ENCODE results near the gene ADCY5. TPM values are rescaled to one million over a fixed set of nuclear protein-coding genes. Genes with fewer than 3 reads are reported as not detected.
A peak's percentile ranks its signal among the peaks of the same experiment; 100 is the strongest.

ADCY5 gene
- total and polyA plus RNA-seq, 8 donors = 3.4 to 17.6 (median 14.2) TPM

DNA sequence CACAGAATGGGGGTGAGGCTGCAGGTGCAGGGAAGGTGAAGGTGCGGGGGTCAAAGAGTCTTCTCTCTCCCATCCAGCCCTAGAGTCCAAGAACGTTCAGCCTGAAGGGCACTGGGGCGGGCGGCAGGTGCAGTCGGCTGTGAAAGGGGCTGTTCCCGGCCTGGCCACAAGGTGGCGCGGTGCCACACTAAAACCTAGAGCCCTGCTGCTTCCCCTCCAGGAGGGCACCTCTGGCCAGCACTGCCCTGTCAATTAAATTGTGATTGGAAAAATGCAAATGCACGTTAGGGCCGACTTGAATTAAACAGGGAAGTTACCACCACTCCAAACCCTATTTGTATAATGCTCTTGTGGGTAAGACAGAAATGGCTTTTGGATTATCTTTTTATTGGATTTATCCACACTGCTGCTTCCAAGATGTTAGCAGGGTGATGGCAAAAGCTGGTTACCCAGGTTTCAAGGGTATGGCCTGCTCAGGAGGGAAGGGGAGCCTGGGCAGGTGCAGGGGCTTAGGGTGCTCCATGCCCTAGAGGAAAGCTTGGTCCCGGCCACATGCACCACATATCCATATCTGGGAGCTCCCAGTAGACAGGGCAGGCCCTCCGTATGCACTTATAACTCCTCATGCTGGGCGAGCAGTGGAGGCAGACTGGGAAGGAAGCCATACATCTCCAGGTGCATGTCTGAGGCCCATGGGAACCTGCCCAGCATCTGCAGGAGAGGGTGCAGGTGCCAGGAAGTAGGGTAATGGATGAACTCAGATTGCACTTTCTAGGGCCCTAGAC lies 119.8 kb downstream of the ADCY5 start:
- peaks cover 0 to 5% of the 10 kb centered on the region in 2 donors for H3K27me3 ChIP-seq
- H3K4me1 ChIP-seq = no peaks in the 10 kb centered on the region
- ATAC-seq (peak; percentile 96), DNase-seq (peak; percentile 59 to 93 (median 76))
- no peak overlapping the region for H3K27ac ChIP-seq
- no peaks in the 10 kb centered on the region for H3K36me3 ChIP-seq
- intact Hi-C loops (cut with DNase I) = loop anchor here in 1 of 2 donors (5.0 kb wide), 1 partner anchor 163 kb away; no protein-coding TSS in a partner anchor
- no peak overlapping the region for H3K4me3 ChIP-seq
- no peaks in the 10 kb centered on the region for H3K9me3 ChIP-seq
- TF ChIP-seq, protein P1, sequence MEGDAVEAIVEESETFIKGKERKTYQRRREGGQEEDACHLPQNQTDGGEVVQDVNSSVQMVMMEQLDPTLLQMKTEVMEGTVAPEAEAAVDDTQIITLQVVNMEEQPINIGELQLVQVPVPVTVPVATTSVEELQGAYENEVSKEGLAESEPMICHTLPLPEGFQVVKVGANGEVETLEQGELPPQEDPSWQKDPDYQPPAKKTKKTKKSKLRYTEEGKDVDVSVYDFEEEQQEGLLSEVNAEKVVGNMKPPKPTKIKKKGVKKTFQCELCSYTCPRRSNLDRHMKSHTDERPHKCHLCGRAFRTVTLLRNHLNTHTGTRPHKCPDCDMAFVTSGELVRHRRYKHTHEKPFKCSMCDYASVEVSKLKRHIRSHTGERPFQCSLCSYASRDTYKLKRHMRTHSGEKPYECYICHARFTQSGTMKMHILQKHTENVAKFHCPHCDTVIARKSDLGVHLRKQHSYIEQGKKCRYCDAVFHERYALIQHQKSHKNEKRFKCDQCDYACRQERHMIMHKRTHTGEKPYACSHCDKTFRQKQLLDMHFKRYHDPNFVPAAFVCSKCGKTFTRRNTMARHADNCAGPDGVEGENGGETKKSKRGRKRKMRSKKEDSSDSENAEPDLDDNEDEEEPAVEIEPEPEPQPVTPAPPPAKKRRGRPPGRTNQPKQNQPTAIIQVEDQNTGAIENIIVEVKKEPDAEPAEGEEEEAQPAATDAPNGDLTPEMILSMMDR (IDR thresholded peaks at IDR 0.05) = peak; percentile 94 to 98

DNA sequence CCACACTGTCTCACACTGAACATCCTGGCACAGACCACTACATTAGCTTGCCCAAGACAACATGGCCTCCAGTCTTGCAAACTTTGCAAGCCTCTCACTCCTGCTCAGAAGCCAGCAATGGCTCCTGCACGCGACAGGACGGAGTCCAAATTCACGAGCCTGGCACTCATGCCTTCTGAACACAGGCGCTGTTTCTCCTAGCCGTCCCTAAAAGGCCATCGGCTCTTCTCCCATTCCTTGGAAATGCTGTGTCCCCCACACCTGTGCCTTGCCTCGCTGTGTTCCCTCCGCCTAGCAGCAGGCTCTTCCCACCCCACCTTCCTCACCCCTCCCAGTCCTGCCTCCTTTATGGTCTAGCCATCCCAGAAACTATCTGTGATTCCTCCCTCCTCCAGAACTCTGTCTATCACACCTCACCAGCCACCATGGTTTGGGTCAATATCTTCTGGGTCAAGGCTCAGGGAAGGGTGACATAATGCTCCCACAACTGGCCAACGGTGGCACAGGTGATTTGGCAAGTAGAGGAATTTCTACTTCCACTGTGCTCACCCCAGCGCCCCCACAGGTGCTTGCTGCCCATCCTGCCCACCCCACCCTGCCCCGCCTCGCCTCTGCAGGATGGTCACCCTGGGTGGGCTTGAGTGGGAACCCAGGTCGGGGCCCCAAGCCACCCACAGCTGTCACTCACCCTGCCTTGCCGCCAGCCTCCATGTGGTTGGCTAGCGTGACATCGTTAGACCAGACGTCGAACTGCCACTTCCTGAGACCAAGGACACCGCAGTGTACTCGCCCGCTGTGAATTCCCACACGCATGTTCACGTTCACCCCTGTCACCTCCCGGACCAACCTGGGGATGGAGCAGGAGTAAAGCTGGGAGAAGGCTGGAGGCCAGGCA lies 120.7 kb downstream of the ADCY5 start:
- peaks cover 0 to 5% of the 10 kb centered on the region in 2 donors for H3K27me3 ChIP-seq
- no peaks in the 10 kb centered on the region for H3K36me3 ChIP-seq
- intact Hi-C loops (cut with DNase I) = loop anchor here in 1 of 2 donors (5.0 kb wide), 1 partner anchor 164 kb away; no protein-coding TSS in a partner anchor
- no peak overlapping the region for H3K4me3 ChIP-seq
- no peaks in the 10 kb centered on the region for H3K4me1 ChIP-seq
- ATAC-seq (no peak), DNase-seq (peak in 1 of 4 donors; percentile 68)
- H3K9me3 ChIP-seq = no peaks in the 10 kb centered on the region
- TF ChIP-seq, protein P1 (IDR thresholded peaks at IDR 0.05) = no peak
- no peak overlapping the region for H3K27ac ChIP-seq

DNA sequence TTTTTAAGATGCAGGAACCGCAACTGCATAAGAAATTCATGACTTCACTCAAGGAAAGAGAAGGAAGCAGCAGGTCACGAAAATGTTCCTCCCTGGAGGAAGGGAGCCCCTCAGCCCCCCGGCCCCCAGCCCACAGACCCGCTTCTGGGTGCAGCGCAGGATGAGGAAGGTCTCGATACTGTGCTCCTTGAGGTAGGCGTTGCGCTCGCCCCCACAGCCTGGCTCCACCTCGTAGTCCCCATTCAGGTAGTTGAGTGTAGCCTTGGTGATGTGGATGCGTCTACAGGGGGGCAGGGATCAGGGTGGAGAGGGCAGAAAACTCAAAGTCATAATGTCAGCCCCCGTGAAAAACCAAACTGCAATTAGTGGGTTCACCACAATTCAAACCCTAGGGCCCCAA lies 121.4 kb downstream of the ADCY5 start:
- Histone ChIP-seq H3K4me1 (no peaks in the 10 kb centered on the region), H3K27ac (no peak overlapping the region), H3K36me3 (no peaks in the 10 kb centered on the region), H3K4me3 (no peak overlapping the region), H3K27me3 (peaks cover 0 to 10% of the 10 kb centered on the region in 2 donors), H3K9me3 (no peaks in the 10 kb centered on the region)
- TF ChIP-seq, protein P1 (IDR thresholded peaks at IDR 0.05) = no peak
- DNase-seq (peak in 1 of 4 donors; percentile 63), ATAC-seq (no peak)
- intact Hi-C loops (cut with DNase I) = loop anchor here in 1 of 2 donors (5.0 kb wide), 1 partner anchor 165 kb away; no protein-coding TSS in a partner anchor

DNA sequence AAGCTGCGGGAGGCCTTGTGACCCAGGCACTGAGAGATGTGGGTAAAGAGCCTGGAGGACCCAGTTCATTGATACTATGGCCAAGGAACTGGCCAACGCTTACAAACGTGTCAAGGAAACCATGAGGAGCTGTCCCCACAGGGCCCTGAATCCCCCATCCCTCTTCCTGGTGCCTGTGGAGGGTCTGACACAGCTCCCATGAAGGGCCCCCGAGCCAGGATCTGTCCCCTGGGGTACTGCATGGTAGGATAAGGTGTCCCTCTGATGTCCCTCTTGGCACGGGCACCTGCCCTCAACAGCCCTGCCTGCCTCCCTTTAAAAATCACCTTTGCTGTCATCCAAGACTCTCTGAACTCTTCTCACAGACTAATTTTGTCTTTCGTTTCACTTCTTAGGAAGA lies 122.4 kb downstream of the ADCY5 start:
- DNase-seq = peak in 1 of 4 donors; percentile 23
- H3K4me3 ChIP-seq = no peak overlapping the region
- no peak overlapping the region for H3K27ac ChIP-seq
- intact Hi-C loops (cut with DNase I) = loop anchor here in 1 of 2 donors (5.0 kb wide), 1 partner anchor 166 kb away; no protein-coding TSS in a partner anchor
- H3K4me1 ChIP-seq = no peaks in the 10 kb centered on the region
- H3K27me3 ChIP-seq = peaks cover 0 to 17% of the 10 kb centered on the region in 2 donors
- H3K9me3 ChIP-seq = no peaks in the 10 kb centered on the region
- no peak for ATAC-seq
- TF ChIP-seq, protein P1 (IDR thresholded peaks at IDR 0.05) = no peak
- H3K36me3 ChIP-seq = no peaks in the 10 kb centered on the region
